IPS DF 19.7 (cell line): ENCODE results near the gene FGF18.

Experiments used
- DNase-seq: peaks from one replicate; pipeline ENCODE4 v3.0.0-alpha.2; 2013; ENCODE audit warnings: low read depth, low spot score

The FGF18 gene

DNA sequence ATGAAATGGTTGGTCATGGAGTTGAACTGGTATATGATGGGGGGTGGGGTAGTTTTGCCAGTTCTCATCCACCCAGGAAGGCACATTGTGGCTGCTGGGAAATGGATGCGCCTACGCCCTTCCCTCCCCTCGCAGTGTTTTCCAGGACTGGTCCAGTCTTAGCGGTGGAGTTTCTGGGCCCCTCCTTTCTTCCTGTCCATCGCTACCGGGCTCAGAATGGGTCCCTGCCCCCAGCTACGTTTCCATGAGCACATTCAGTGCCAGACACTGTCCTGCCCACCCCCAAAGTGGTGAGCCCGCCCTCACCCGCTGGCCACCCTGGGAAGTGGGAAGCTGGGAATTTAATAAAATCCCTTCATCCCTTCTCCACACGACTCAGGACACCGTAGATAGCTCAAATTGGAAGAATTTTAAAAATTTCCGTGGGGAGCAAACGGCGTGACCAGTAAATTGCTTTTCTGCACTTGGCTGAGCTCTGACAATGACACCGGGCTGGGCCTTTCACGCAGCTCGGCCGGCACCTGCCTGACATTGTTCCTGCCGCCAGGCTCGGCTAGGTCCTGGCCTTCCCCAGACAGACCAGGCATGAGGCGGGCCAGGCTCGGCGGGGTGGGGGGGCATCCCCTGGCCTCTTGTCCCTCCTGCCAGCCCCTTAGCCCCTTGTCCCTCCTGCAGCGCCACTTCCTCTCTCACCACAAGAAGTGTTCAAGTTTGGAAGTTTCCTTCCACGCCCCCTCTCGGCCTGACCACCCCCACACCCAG, 3.6 kb downstream of the FGF18 start:
- DNase-seq, result no peak

DNA sequence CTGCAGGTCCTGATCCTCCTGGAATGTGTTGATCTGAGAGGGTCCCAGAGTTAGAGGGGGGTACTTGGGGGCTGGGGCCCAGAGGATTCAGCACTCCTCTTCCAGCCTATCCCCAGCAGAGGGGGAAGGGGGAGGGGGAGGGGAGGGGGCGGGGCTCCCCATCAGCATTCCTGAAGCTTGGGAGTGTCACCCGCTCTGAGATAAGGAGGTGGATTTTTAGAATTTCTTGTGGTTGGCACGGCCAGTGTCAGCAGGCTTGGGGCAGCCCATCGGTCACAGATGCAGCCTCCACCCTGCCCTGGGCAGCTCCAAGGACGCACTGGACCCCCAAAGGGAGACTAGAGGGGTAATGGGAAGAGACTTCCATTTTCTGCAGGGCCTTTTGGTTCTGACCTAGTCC, 5.3 kb downstream of the FGF18 start:
- no peak for DNase-seq

DNA sequence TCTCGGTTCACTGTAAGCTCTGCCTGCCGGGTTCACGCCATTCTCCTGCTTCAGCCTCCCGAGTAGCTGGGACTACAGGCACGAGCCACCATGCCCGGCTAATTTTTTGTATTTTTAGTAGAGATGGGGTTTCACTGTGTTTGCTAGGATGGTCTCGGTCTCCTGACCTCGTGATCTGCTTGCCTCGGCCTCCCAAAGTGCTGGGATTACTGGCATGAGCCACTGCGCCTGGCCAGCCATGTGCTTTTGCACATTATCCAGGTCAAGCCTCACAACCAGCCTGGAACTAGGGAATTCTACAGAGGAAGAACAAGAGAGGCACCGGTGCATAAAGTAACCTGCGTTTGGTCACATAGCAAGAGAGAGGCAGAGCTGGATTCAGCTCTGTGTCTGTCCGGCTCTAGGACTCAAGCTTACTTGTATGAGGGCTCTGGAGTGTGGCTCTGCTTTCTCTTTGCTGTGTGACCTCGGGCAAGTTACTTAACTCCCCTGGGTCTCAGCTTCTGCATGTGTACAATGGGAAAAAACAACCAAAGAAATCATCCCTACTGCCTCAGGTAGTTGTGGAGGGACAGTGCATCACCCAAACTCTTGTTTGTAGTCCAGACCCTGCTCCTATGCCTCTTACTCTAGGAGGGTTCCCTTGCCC, 6.3 kb downstream of the FGF18 start:
- DNase-seq, result no peak

DNA sequence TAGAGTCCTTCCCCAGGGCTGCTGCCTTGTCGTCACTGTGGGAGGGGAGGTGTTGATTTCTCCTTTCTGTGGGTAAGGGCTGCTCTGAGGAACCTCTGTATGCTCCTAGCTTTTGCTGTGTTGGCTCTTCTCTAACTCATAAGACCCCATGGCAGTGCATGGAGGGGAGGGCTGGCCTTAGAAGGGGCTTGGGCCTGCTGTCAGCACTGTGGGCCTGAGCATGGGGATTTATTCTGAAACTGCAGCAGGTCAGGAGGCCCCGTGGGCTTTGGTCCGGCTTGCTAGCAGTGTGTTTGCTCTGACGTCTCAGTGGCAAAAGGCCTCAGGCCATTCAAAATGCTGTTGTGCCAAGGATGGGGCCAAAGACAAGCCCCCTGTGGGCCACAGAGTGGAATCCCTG, 6.8 kb downstream of the FGF18 start:
- DNase-seq, result no peak

DNA sequence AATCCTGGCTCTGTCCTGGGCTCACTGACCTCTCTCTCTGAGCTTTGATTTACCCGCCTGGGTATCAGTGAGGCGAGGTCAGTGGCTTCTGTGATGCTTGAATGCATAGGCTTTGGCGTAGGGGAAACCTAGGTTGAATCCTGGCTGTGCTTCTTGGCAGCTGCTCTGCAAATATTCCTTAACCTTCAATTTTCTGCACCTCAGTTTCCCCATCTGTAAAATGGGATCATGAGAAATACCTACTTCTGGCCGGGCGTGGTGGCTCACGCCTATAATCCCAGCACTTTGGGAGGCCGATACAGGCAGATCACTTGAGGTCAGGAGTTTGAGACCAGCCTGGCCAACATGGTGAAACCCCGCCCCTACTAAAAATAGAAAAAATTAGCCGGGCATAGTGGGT, 7.2 kb downstream of the FGF18 start:
- no peak for DNase-seq

DNA sequence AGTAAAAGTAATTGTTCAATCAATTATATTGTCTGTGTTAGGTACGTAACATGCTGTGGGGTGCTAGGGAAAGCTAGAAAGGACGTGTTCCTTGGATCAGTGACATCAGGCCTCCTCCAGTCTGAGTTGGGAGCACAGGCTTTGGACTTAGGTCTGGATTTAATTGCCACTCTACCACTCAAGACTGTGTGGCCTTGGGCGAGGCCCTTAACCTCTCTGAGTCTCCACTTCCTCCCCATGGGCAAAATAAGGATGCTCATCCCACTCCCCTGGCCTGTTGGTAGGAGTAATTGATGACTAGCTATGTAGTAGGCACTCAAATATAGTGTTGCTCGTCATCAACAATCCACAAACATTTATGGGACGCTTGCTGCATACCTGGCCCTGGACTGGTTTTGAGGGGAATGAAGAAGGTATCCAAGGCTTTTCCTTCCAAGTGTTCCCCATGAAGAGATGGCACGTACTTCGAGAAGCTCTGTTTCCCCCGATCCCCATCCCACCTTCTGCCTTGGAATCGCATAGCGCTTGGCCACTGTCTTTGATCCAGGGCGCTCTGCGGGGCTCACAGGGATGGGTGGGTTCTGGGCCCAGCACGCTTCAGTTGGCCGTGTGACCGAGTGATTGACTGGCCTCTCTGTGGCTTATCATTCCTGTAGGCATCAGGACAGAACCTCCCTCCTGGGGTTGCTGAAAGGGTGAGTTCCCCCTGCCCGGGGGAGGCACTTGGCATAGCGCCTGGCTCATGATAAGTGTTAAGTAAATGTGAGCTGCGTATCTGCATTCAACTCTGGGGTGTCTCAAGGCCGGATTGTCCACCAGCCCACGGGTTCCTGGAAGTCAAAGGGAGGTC, 8.1 kb downstream of the FGF18 start:
- no peak for DNase-seq

DNA sequence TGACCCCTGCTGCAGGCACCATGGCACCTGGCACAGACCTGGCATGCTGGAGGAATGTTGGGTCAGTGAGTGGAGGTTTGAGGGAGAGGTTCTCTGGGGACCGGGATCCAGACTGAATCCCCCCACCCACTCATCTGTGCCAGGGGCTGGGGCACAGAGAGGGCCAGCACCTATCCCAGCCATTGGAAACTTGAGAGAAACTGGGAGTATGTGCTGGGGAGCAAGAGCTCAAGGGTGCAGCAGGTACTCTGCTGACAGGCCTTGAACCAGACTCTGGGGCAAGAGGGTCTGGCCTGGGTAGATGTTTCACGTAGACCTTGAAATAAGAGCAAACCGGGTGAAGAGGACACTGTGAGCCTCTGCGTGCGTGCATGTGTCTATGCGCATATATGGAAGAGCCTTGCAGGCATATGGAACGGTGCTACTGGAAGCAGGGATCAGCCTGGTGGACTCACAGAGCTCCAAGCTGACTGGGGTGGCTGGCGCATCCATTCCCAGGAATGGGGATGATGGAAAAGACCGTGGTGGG, 8.8 kb downstream of the FGF18 start:
- DNase-seq, result no peak

DNA sequence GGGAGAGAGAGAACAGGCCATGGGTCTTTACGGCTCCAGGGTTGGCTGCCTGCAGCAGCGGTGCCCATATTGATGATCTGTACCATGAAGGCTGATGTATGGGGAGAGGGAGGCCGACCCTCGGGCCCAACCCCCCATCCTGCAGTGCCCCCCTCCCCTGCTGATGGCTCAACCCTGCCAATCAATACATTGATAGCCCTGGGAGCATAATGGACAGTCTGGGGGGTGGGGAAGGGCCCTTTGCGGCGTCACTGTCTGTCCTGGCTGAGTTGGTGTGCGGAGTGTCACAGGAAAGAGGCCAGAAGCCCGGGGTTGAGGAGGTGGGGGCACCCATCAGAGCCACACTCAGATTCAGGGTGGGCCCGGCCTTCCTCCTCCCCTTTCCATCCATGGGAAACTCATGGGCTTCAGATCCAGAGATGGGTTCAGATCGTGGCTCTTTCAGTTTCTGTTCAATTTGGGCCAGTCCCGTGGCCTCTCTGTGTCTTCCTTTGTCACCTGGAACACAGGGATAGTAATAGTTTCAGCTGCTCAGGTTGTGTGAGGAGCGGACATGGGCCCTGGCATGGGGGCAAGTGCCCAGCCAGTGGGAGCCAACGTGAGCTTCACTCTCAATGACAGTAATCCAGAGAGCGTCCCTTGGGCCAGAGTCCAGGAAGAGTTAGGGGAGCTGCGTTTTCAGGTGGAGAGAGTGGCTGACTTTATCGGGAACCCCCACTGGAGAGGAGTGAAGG, 9.5 kb downstream of the FGF18 start:
- DNase-seq, result no peak

DNA sequence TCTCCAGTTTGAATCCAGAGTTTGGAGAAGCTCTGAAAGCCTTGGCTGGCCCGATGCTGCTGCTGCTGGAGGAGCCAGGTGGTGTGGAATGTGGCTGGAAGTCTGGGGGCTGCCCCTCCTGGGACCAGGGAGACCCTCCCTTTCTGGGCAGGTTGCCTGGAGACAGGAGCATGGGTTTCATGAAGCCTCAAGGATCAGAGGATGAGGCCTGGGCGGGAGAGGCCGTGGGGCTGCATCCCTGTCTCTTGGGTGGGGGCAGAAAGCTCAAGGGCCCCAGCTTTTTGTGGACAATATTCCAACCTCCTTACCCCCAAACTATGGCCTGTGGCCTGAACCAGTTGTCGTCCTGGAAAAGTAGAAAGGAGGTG, 10.1 kb downstream of the FGF18 start:
- DNase-seq, result no peak

DNA sequence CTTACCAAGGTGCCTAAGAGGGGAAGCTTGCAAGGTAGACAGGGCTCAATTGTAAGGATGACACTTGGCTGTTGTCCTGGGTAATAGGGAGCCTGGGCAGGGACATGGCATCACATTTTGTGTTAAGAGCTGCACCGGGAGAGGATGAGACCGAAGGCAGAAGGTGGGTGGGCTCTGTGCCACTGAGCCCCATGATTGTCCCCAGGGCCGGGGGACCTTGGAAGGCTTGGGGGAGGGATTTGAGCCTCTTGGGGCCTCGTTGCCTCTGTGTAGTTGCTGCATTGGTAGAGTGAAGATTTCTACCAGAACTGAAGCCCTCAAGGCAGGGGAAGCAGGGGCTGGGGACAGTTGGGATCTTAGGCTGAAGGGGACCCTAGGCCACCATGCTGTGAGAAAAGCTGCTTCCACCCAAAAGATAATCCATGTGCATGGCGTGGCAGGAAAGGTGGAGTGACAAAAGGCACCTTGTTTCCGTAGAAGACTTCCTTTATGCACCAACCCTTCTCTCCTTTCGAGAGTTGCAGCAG, 11.9 kb downstream of the FGF18 start:
- no peak for DNase-seq

DNA sequence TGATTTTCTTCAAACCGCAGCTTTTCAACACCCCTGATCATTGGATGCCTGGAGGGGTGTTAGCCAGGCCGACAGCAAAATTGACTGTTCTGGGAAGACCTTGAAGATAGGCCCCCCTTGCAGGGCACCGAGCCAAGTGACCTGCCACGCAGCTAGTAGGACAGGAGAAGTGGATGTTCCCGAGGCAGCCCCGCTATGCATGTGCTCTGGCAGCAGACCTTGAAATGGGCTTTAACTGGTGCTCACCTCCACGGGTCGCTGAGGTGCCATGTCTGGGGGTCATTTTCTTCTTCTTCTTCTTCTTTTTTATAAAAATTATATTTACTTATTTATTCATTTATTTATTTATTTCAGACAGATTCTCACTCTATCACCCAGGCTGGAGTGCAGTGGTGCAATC, 12.6 kb downstream of the FGF18 start:
- no peak for DNase-seq

DNA sequence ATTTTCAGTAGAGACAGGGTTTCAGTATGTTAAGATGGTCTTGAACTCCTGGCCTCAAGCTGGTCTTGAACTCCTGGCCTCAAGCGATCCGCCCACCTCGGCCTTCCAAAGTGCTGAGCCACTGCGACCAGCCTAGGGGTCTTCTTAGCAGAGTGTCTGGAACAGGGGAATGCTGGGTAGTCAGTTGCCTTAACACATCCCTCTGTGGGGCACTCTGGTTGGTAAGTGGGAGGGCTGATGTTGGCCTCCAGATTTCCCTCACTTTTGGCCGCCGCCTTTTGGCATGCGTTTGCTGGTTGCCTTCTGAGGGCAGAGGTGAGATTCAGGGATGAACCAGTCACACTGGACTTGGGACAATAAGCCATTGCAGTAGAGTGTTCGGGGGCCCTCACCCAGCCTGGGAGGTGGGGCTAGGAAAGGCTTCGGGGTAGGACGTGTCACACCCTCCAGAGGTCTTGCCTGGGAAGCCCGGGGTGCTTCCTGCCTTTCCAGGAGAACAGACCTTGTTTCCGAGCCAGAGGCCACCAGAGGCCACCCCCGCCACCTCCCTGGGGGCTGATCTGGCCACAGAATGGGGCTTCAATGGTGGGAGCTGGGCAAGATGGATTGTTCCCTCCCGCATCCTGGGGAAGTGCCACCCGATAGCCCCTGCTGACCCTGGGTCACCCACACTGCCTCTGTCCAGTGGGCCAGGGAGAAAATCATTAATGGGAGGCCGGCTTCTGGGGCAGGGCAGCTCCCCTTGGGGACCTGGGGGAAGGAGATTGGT, 13.3 kb downstream of the FGF18 start:
- no peak for DNase-seq

DNA sequence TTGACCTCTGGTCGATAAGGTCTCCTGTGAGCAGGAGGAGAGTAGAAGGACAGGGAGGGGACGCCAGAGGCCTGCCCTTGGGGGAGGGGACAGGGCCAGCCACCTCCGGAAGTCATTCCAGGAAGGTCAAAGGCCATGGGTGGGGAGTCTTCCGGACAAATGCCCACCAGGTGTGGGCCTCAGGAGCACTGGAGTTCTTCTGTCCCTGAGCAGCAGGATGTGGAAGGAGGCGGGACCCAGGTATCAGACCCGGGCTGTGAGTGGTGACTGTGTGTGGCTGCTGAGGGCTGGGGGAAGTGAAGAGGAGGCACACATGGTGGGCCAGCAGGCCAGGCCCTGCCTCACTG, 13.9 kb downstream of the FGF18 start:
- DNase-seq, result no peak

DNA sequence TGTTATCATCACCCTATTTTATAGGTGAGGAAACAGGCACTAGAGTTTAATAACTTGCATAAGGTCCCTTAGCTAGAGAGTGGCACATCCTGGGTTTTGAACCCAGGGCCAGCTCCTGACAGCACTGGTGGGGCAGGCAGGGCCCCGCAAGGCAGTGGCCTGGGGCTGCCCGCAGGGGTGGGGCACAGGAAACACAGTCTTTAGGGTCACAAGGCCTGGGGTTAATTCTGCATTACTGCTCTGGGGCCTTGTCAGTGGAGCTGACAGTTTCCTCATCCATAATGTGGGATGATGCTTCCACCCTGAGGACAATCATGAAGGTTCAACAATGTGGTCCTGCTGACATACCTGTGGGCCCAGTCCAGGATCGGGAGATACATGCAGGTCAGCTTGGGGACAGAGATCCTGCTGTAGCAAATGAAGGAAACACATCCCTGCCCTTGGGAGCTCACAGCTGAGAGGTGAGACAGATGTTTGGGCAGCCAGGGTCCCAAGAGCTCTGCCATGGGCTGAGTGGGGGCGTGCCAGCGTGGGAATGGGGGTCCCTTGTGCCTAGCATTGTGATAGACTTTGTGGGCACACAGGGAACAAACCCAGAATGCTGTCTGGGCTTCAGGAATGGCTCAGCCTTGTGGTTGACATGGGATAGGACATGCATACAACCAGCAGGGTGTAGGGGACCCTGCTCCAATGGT, 14.7 kb downstream of the FGF18 start:
- DNase-seq, result no peak

DNA sequence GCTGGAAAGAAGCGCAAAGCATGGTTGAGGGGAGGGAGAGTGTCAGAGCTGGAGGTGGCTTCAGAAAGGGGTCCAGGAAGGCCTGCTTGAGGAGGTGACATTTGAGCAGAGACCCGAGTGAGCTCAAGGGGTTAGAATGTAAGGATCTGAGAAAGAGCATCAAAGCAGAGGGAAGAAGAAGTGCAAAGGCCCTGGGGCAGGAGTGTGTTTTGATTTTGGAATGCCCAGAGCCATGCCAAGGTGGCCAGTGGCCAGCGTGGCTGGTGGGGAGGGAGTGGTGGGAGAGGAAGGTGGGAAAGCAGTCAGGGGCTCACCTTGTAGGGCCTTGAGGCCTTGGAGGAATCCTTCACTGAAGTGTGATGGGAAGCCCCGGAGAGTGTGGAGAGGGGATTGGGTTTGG, 15.4 kb downstream of the FGF18 start:
- DNase-seq, result no peak

DNA sequence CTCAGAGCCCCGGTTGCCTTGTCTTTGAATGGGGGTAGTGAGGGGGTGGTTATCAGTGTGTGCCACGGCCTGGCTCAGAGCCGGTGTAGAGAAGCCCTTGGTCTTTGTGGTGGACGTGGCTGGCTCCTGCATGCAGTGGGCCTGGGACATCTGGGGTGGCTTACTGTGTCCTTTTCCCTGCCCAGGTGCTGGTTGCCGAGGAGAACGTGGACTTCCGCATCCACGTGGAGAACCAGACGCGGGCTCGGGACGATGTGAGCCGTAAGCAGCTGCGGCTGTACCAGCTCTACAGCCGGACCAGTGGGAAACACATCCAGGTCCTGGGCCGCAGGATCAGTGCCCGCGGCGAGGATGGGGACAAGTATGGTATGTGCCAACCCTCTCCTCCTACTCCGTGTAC, 16.5 kb downstream of the FGF18 start:
- DNase-seq, result no peak

DNA sequence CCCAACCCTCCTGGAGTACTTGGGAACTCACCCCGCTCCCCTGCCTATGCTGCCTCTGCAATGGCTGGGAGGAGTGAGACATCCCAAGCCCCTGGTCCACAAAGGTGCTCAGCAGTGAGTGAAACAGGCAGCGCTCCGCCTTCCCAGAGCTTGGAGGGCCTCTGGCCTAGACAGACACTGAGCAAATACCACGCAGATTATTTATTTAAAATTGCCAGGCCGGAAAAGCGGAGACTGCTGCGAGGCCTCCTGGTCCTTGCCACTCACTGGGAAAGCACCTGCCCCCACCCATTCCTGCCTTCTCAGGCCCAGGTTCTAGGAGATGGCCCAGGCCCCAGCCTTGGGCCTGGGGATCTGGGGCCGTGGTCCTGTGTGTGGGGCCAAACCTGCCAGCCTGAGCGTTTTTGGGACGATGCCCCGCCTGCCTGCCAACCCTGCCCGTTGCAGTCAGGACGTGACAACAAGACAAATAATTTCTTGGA, 17.4 kb downstream of the FGF18 start:
- no peak for DNase-seq

DNA sequence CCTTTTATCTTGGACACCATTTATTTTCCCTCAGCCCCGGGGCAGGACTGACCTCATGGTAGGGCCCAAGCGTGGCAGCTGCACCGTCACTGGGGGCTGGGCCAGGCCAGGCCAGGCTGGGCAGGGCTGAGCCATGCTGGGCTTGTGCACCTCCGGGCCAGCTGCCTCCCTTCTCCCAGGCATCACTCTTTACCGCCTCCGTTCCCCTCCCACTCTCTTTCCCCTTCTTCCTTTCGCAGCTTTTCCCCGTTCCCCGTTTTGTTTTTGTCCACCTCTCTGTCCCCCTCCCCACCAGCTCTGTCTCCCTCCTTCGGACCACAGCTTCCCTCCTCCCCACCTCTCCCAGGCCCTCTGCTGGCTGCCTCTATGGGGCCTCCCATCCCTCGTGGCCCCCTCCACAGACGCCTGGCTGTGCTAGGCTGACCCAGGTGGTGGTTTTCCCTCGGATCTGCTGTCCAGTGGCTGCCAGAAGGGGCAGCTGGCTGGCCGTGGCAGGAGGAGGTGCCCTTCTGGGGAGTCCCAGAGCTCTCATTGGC, 17.9 kb downstream of the FGF18 start:
- no peak for DNase-seq

DNA sequence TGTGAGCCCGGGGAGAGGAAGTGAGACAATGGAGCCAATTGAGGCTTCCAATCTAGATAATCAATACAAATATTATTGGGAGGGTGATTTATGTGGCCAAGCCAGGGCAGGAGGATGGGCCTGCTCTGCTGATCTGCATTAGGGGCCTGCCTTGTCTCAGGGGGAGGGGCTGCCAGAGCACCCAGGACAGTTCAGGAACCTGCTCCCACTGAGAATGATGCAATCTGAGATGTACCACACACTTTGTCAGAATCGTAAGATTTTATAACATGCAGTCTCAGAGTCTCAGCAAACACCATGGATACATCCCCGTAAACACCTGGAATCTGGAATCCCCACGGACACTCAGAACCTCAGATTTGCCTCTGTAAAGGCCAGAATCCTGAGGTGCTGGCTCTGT, 19.3 kb downstream of the FGF18 start:
- DNase-seq, result no peak

DNA sequence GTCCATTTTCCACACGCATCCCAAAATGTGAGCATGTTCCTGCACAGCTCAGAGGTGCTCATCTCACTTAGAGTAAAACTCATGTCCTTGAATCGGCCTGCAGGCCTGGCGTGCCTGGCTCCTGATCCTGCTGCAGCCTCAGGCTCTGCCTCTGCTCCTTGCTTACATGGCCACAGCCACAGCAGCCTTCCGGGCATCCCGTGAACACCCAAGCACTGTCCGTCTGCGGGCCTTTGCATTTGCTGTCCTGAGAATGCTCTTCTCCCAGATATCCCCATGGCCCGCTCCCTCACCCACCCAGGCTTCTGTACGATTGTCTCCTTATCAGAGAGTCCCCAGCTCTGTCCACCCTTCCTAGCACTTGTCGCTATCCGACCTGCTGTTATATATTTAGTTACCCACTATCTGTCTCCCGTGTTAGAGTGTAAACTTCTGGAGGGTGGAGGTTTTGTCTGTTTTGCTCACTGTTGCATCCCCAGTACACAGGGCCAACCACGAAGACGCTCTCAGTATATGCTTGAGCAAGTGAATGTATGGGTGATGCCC, 21.9 kb downstream of the FGF18 start:
- no peak for DNase-seq
